Measurements from ENCODE around the gene ME3. TPM values are rescaled to one million over a fixed set of nuclear protein-coding genes. Genes with fewer than 3 reads are reported as not detected.

The ME3 gene
- total RNA-seq (2014; rRNA removed; shearing (Covaris generic)): 13.0 and 26.7 TPM in 2 replicates
- 18.3 and 34.6 TPM in 2 replicates for polyA plus RNA-seq (2014; cell fraction: nucleus; rRNA removed)

DNA sequence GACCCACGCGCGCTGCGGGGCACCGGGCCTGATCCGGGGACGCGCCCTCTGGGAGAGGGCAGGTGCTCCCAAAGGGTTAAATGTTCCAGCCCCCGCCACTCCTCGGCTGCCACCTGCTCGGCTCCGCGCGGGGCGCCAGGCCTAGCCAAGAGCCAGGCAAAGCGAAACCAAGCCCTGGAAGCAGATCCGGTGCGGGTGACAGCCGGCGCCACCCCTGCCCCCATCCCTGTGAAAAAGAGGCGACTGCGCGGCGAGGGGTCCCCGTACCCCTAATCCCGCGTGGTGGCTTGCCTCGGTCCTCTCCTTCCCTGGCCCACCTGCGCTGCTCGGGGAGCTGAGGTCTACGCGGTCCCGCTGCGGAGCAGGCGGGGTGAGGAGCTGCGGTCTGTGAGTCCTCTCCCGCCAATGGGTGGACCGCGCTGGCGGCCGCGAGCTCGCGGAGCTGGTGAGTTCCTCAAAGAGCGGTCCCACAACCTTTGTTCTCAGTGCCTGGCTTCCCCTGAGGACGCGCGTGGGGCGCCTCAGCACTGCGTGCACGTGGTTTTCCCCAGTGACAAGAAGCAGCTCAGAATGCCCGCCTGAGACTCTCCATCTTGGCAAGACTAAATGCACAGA lies at the start of gene ME3:
TSS of gene ME3 (minus strand) at position 610 of the 615 bp plus-strand sequence.
- peak; percentile 20 for DNase-seq (ENCODE audit: extremely low read depth, low read depth)

DNA sequence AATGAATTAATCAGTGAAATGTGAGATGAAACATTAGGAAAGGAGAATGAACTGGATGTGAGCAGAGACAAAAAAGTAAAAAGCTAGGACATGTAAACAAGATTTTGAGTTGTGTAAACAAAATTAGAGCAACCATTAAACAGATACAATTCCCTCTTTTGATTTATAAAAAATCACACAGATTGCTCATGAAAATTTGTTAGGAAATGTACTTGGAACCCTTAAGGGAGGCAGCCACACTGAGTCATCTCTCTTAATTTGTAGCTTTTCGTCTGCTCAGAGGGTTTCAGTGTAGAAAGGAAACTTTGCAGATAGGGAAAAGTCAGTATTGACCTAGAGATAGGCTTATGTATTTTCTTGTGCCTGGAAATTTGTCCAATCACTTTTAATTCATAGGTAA lies 49.6 kb upstream of the ME3 start:
- DNase-seq (ENCODE audit: extremely low read depth, low read depth): no peak

DNA sequence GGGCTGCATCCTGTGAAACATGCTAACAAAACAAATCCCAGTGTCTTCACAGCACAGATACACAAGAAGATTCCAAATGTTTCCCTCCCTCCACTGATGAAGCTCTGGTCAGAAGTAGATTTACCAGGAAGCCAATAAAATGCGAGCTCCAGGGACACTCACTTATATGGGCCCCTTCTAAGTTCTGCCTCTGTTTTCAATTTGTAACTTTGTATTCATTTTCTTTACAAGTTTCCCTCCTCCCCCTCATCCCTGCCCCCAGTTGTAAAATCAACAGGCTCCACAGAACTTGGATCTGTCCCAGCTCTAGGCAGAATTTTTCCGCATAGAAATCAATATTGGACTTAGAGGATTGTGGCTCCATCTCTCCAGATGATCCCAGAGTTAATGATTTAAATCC lies 48.1 kb upstream of the ME3 start:
- DNase-seq (ENCODE audit: extremely low read depth, low read depth): no peak

DNA sequence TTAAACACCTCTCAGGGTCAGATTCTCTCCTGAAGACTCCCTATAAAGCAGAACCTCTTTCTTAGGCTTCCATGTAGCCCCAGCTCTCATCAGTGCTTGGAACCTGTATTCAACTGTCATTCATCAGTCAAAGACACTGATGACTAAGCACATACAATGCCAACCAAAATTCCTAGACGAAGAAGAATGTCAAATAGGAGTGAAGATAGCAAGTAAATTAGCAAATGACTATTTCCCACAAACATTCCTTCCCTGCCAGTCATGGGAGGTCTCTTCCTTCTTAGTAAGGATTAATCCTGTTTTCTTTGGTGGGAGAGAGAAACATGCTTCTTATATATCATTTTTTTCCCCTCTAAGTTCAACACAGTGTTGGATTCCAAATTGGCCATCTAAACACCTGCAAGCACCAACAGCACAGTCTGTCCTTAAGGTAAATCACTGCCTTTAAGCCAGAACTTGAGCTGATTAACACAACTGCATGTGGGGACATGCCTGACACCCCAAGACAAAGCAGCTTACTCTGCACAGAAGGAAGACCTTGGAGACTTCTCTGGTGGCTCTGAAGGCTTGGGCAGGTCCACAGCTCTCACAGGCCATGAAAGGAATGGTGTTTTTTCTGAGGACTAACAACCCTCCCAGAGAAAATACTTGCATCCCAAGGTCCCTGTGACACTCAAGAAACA lies 47.5 kb upstream of the ME3 start:
- no peak for DNase-seq (ENCODE audit: extremely low read depth, low read depth)

DNA sequence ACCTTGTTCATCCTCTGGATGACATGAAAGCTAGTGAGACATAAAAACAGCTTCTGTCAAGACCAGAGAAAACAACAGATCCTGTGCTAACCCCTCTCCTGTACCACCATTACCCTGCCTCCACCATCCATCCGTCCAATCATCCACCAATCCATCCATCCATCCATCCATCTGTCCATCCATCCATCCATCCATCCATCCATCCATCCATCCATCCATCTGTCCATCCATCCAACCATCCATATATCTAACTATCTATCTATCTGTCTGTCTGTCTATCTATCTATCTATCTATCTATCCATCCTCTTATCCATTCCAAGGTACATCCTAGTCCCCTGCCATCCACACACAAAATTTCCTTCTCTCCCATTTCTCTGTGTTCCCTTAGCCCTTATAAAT lies 46.6 kb upstream of the ME3 start:
- no peak for DNase-seq (ENCODE audit: extremely low read depth, low read depth)

DNA sequence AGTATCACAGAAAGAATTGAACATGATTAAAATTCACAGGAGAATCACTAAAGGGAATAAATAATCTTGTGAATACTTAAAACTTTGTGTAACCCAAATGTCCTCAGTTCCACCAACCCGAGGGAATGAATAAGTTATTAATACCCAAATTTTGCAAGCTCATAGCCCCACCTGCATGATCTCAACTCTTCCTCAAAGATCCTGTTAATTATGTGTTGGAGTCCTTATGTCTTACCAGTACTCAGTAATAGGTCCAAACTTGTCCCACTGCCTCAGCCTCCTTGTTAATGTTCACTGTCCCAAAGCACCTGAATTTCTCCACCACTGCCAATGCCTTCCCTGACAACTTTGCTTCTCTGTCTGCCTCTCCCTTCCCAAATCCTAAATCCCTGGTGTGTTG lies 46.1 kb upstream of the ME3 start:
- no peak for DNase-seq (ENCODE audit: extremely low read depth, low read depth)

DNA sequence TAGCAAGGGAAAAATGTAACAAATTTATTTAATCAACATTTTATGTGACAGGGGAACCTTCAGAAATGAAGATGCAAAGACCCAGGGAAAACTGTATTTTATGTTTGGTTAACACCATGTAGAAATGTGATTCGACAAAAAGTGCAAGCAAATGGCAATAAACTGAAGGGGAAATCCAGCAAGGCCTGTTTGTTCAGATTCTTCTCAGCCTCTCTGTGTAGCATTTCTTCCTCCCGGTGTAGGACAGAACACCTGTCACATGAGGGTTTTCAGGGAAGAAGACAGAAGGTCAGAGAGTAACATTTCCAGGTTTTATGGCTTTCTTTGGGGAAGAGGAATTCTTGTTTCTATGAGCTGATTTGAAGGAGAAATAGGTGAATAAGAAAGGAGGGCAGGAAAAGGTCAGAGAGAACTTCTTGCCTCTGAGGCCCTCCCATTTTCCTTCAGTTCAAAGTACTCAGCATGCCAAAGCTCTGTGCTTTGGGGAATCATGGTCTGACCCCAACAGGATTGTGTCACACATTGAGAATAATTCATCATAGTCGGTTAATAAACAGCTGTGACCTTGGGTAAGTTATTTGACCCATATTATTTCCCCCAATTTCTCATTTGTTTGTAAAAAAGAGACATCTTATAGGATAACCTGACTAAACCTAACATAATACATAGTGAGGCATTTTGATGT lies 45.5 kb upstream of the ME3 start:
- DNase-seq (ENCODE audit: extremely low read depth, low read depth): no peak

DNA sequence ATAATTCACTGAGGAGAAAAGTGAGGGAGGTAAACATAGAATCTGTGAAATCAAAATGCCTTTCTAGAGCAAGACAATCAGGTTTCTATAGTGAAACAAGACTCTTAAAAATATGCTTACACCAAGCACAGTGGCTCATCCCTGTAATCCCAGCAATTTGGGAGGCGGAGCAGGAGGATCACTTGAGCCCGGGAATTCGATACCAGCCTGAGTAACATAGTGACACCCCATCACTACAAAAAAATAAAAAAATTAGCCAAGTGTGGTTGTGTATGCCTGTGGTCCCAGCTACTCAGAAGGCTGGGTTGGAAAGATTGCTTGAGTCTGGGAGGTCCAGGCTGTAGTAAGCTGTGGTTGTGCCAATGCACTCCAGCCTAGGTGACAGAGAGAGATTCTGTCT lies 43.2 kb upstream of the ME3 start:
- DNase-seq (ENCODE audit: extremely low read depth, low read depth): no peak

DNA sequence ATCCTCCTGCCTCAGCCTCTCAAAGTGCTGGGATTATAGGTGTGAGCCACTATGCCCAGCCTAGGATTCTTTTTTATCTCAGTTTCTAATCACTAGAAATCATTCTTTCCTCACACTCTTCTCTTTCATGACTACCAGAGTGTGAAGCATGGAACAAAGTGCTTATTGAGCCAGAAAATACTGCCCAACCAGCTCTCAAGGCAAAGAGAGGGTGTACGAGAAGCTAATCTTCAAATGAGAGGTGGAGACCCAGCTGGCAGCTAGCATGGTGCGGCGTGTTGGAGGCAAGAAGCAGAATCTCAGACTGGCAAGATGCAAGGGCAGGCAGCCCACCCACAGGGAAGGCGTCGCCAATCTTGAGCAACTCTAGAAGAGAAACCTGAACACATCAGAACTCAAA lies 41.1 kb upstream of the ME3 start:
- no peak for DNase-seq (ENCODE audit: extremely low read depth, low read depth)

DNA sequence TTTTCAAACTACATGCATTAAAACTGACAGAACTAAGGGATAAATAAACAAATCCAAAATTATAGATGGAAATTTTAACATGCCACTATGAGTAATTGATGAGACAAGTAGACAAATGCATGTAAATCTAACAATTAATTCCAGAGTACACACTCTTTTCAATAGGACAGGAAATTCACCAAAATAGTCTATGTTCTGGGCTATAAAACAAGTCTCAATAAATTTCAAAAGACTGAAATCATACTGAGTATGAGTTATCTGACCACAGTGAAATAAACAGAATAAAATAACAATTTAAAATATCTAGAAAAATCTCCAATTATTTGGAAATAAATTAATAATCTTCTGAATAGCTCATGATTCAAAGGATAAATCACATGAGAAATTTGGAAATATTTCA lies 38.5 kb upstream of the ME3 start:
- DNase-seq (ENCODE audit: extremely low read depth, low read depth): no peak

DNA sequence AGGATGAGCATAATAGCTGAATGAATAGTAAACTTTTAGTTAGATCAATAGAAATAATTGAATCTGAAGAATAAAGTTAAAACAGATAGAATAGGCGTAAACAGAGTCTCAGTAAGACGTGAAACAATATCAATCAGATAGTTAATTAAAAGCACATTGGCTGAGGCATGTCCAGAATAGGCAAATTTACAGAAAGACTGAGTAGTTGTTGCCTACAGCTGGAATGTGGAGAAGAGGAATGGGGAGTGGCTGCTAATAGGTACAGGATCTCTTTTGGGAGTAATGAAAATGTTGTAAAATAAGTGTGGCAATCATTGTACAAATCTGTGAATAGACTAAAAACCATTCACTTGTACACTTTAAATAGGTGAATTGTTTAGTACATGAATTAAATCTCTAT lies 36.3 kb upstream of the ME3 start:
- DNase-seq (ENCODE audit: extremely low read depth, low read depth): no peak

DNA sequence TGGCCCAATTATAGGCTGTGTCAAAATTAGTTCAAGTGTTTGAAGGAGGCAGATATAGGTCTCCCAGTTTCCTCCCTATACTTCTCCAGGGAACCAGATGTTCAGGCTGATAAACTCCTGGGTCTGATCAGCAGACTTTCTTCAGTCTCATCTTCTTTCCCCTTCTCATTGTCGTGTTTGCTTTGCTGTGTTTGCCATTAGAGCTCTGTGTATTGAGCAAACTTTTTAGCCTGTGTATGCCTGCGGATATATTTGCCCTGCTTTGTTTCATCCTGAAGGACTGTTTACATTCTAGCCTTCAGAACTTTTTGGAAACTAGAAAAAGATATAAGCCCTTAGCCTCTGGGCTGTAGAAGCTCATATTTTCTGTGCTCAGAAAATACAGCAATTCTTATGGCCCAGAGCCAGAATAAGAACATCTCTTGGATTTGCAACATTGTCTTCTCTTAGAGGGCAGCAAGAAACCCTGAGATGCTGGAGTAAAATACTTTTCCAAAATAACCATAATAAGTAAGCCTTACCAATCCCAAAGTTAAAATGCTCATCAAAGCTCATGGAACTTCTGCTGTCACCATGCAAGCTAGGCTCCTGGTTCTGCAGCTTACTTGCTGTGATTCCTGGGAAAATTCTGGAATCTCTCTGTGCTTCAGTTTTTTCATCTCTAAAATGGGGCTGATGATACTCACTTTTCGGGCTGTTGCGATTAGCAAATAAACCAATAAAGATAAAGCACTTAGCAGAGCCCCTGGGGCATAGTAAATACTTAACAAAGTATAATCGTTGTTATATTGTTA lies 34.1 kb upstream of the ME3 start:
- DNase-seq (ENCODE audit: extremely low read depth, low read depth): no peak

DNA sequence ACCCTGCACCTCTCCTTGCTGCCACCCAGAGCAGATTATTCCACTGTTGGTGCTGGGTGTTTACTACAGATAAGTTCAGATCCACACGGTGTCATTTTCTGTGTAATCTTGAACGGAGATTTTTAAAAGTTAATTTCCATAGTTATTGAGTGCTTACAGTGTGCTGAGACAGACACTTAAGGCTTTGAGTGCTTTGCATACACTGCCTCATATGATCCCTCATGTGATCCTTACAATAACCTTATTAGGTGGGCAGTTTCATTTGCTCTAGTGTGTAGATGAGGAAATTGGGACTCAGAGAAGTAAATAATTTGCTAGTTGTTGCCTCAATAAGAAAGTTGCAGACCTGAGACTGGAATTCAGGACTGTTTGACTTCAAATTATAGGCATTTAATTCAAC lies 32.3 kb upstream of the ME3 start:
- DNase-seq (ENCODE audit: extremely low read depth, low read depth): no peak

DNA sequence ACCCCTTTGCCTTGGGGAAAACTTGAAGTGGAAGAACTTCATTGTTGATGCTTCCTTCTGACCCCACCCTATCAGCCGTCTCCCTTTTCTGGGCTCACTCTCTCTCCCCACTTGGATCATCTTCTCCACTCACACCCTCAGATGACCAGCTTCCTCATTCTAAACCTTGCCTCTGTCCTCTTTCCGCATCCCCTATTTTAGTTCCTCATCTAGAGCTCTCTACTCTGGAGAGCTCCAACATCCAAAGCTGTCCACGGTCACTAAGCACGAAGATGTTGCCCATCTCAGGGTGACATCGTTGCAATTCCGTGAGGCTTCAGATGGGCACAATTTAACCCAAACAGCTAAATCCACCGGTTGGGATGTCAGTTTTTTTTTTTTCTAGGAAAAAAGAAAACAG lies 31.6 kb upstream of the ME3 start:
- DNase-seq (ENCODE audit: extremely low read depth, low read depth): no peak

DNA sequence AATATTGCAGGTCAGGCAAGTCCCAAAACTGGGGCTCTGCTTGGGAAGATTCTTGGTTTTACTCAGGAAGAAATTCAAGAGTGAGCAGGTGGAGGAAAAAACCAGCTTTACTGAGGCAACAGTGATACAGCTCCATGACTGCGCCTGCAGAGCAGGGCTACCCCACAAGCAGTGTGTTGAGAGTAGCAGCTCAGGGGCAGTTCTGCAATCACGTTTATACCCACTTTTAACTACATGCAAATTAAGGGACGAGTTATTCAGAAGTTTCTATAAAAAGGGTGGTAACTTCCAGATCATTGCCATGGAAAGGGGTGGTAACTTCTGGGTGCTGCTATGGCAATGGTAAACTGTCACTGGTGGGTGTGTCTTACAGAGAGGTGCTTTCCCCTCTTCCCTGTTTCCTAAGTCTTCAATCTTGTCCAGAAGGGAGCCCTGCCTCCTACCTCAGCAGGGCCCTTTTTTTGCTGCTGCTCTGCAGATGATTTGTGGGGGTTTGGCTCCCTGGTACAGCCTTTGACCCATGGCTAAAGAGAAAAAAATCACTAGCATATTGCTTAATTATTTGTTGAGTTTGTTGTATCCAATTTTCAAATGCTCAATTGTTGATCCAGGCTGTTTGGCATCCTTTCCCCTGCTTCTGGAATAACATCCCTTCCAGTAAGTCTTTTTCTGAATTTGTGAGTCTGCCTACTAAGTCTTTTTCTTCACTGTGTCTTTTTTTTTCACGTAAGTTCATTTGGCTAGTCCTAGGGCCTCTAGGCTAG lies 30.0 kb upstream of the ME3 start:
- DNase-seq (ENCODE audit: extremely low read depth, low read depth): no peak

DNA sequence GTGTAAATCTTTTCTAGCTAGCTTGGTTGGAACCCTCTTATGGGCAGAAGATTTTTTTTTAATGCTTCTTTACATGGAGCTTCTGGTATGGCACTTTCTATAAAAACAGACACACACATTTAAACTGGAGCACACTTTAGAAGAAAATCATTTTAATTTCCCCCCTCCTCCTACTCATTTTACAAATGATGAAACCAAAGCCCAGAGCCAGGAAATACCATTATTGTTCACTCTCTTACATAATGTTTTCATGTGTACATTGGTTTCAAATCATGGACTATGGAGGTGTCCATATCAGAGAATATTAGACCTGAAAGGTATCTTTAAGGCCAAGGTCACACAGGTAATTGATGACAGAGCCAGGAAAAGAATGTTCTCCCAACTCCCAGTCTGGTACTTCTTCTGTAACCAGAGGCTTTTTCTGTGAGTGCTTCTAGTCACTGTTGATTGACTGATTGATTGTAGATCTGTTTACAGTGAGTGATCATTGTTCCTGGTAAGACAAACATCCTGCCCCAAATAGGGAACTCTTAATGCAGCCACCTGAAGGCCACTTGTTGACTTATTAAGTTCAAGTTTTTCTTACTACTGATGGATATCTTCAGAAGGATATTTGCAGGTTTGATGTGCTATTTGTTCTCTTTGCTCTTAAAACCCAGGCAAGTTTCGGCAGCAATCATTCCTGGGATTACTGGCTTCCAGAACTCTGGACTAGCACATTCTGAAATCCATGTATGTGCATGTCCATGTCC lies 26.8 kb upstream of the ME3 start:
- DNase-seq (ENCODE audit: extremely low read depth, low read depth): peak; percentile 20

DNA sequence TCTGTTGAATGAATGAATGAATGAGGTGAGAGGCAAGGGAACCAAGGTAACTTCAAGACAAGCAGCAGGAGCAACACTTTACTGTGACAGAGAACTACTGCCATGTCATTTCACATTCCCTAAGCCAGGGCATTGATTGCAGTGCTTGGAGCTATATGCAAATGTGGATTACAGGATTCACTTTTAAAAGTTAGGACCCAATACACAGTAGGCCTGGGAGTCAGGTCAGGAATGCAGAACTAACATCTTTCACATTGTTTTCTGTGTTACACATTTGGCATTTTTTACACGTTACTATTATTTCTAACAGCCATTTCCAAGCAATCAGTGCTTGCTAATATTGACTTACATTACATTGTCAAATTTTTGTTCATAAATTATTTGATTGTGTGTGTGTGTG lies 26.2 kb upstream of the ME3 start:
- DNase-seq (ENCODE audit: extremely low read depth, low read depth): peak; percentile 28

DNA sequence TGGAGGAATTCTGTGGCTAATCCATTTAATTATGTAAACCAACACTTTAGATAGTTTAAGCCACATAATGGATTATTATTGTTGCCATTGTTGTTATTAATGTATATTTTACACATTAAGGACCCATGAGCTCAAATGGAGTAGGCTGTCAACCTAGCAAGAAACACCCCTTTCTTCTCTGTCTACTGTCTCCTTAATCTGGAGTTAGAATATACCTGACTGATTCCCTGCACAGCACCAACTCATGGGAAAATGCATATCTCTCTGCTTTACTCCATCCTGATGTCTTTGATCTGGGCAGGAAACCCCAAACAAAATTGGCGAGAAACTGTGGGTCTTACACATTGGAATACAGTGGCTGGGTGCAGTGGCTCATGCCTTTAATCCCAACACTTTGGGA lies 24.0 kb upstream of the ME3 start:
- no peak for DNase-seq (ENCODE audit: extremely low read depth, low read depth)

DNA sequence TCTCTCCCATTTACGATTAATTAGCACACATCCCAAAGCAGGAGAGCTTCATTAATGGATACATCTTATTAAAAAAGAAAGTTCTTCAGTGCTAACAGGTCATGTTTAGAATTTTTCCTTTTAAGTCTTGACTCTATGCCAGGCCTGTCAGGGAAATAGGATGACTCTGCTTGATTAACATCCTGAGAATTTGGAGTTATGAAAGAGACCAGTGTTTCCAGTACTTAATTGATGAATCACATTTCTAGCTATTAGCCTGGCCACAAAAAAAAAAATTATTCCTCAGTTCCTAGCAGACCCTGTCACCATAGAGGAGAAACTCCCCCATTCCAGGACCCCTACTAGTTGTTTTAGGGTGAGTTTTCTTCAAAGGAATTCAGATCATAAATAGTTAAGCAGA lies 23.6 kb upstream of the ME3 start:
- peak; percentile 56 for DNase-seq (ENCODE audit: extremely low read depth, low read depth)

DNA sequence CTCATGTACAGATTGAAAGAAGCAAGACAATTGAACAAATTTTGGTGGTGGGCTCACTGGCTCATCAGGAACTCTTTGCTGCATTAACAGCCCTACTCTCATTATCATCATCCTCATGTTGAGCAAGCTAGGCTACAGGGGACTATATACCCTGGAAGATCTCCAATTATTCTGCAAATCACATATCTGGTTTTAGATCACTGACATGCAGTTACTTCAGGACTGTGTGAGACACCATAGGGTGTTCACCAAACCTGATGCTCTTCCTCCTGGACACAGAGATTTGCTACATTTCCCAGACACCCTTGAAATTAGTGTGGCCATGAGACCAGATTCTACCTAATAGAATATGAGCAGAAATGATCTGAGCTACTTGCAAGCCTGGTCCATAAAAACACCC lies 23.0 kb upstream of the ME3 start:
- no peak for DNase-seq (ENCODE audit: extremely low read depth, low read depth)

All from NCI-H460 (cell line).